T1000 (cell line): ENCODE results near the gene CDK5.

ENCODE experiments used
- DNase-seq: peaks from one replicate; lab custom pipeline; 2025; ENCODE audit warnings: mixed read lengths; lab: John Stamatoyannopoulos, UW

Gene CDK5

GRCh38 chr7:151057506-151057988, at the start of gene CDK5:
Gene CDK5 (minus strand): TSS chr7:151057897. CDS start chr7:151057848, 49 bp downstream.
- no peak for DNase-seq

- no peak for DNase-seq
Measured at GRCh38 chr7:151104411-151105235, 46.9 kb upstream of the CDK5 start.

- DNase-seq: no peak
Measured at GRCh38 chr7:151103973-151104372, 46.3 kb upstream of the CDK5 start.

- no peak for DNase-seq
Measured at GRCh38 chr7:151102991-151103390, 45.3 kb upstream of the CDK5 start.

GRCh38 chr7:151101621-151102396, 44.1 kb upstream of the CDK5 start:
- no peak for DNase-seq

- DNase-seq: no peak
Measured at GRCh38 chr7:151100921-151101320, 43.2 kb upstream of the CDK5 start.

GRCh38 chr7:151099486-151100211, 42.0 kb upstream of the CDK5 start:
- DNase-seq: no peak

- DNase-seq: no peak
Measured at GRCh38 chr7:151095828-151096475, 38.3 kb upstream of the CDK5 start.

- DNase-seq: no peak
Measured at GRCh38 chr7:151095123-151095797, 37.6 kb upstream of the CDK5 start.

- no peak for DNase-seq
Measured at GRCh38 chr7:151094675-151095074, 37.0 kb upstream of the CDK5 start.

- no peak for DNase-seq
Measured at GRCh38 chr7:151093748-151094147, 36.1 kb upstream of the CDK5 start.

- DNase-seq: no peak
Measured at GRCh38 chr7:151091988-151092387, 34.3 kb upstream of the CDK5 start.

GRCh38 chr7:151091431-151091830, 33.7 kb upstream of the CDK5 start:
- DNase-seq: no peak

- DNase-seq: no peak
Measured at GRCh38 chr7:151091003-151091402, 33.3 kb upstream of the CDK5 start.

GRCh38 chr7:151089893-151090730, 32.4 kb upstream of the CDK5 start:
- DNase-seq: no peak

GRCh38 chr7:151088856-151089699, 31.4 kb upstream of the CDK5 start:
- DNase-seq: peak; percentile 34

GRCh38 chr7:151088019-151088855, 30.5 kb upstream of the CDK5 start:
- no peak for DNase-seq

- DNase-seq: peak; percentile 13
Measured at GRCh38 chr7:151087245-151088018, 29.7 kb upstream of the CDK5 start.
